HG02943 (cell line): ENCODE results near the gene CLCN6.

ENCODE experiments used
- ATAC-seq: cut with Tn5 transposase; IDR thresholded peaks from one replicate; pipeline ENCODE4 v1.9.1; 2021; ENCODE audit warnings: mild to moderate bottlenecking, low read depth, moderate library complexity; ENCODE audit not compliant: unreplicated experiment

The CLCN6 gene

GRCh38 chr1:11874624-11875023 is 68.6 kb downstream of the CLCN6 start:
- ATAC-seq, result no peak

DNA sequence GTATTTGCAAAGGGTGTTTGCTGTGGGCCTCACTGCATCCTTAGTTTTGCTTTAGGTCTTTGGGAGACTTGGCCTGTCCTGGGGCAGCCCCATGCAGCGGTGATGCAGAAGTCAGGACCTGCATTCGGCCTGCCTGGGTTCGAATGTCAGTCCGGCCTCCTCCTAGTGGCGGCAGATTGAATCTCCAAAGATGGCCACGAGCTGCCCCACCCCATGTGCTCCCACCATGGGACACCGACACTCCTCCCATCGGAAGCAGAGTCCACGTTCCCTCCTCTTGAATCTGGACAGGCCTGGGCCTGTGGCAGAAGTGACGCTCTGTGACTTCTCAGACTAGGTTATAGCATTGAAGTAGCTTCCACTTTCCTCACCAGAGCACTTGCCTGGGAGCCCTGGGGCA is 69.1 kb downstream of the CLCN6 start:
- no peak for ATAC-seq

DNA sequence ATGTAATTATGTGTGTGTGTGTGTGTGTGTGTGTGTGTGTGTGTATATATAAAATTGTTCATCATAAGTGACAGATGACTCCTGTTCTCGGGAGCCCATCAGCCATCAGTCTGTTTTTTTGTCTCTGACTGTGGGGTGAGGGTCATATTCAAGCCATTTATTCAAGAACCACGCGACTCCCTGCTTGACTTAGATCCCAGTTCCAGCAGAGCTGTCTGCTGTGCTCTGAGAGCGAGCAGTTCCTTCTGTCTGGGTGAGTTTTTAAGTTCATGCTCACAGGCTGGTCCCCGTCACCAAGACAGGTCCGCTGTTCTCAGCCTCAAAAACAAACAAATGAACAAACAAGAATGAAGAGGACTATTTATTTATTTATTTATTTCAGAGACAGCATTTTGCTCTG is 71.1 kb downstream of the CLCN6 start:
- no peak for ATAC-seq

DNA sequence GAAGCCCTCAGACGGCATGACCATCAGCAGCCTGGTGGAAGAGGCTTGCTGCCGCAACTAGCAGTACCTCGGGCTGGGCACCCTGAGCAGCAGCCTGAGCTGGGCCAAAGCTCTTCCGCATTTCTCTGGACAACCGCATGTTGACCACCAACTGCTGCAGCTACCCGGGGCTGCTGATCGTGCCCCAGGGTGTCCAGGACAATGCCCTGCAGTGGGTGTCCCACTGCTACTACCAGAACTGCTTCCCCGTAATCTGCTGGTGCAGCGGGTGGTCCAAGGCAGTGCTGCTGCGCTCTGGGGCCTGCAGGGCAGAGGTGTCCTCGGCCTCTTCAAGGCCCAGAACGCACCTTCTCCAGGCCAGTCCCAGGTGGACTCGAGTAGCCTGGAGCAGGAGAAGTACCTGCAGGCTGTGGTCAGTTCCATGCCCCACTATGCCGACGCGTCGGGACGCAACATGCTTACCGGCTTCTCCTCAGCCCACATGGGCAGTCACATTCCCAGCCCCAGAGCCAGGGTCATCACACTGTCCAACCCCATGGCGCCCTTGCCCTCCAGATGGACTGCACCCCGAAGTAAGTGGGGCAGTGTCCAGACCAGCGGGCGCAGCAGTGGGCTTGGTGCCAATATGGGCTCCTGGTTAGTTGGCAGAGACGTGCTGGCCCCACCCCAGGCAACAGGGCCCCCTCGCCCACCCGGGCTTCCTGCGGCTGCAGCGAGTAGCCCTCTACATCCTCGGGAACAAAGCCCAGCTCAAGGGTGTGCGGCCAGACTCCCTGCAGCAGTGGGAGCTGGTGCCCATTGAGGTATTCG is 72.3 kb downstream of the CLCN6 start:
- ATAC-seq, result no peak

DNA sequence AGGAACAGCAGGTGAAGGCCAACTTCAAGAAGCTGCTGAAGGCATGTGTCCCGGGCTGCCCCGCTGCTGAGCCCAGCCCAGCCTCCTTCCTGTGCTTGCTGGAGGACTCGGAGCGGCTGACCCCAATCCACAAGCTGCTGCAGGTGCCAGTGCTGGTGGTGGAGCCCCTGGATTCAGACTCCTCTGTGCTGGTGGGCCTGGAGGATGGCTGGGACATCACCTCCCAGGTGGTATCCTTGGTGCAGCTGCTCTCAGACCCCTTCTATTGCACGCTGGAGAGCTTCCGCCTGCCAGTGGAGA is 72.8 kb downstream of the CLCN6 start:
- no peak for ATAC-seq

DNA sequence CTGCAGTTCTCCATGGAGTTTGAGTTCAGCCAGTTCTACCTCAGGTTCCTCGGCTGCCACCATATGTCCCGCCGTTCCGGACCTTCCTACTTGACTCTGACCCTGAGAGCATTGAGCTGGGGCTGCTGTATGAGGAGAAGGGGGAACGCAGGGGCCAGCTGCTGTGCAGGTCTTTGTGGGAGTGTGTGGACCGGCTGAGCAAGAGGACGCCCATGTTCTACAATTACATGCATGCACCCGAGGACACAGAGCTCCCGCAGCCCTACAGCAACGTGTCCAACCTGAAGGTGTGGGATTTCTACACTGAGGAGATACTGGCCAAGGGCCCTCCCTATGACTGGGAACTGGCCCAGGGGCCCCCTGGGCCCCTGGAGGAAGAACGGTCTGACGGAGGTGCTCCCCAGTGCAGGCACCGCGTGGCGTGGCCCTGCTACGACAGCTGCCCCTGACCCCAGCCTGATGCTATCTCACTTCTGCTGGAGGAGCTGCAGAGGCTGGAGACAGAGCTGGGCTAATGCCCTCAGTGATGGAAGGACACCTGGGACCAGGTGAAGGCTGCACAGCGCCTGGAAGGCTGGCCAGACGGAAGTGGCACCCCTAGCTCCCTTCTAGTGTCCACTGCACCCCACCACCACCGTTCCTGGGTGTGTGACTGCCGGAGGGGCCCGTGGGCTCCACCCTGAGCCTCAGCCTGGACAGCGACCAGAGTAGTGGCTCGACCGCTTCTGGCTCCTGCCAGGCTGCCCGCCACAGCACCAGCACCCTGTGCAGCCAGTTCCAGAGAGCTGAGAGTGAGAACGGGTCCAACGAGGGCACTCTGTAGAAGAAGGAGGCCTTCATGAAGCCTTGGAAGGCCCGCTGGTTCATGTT is 73.6 kb downstream of the CLCN6 start:
- no peak for ATAC-seq

- ATAC-seq, result no peak
Observed at GRCh38 chr1:11880181-11880575, 74.2 kb downstream of the CLCN6 start.

- ATAC-seq, result no peak
Observed at GRCh38 chr1:11880911-11881748, 75.1 kb downstream of the CLCN6 start.

GRCh38 chr1:11881749-11882441 is 75.9 kb downstream of the CLCN6 start:
- ATAC-seq, result no peak

DNA sequence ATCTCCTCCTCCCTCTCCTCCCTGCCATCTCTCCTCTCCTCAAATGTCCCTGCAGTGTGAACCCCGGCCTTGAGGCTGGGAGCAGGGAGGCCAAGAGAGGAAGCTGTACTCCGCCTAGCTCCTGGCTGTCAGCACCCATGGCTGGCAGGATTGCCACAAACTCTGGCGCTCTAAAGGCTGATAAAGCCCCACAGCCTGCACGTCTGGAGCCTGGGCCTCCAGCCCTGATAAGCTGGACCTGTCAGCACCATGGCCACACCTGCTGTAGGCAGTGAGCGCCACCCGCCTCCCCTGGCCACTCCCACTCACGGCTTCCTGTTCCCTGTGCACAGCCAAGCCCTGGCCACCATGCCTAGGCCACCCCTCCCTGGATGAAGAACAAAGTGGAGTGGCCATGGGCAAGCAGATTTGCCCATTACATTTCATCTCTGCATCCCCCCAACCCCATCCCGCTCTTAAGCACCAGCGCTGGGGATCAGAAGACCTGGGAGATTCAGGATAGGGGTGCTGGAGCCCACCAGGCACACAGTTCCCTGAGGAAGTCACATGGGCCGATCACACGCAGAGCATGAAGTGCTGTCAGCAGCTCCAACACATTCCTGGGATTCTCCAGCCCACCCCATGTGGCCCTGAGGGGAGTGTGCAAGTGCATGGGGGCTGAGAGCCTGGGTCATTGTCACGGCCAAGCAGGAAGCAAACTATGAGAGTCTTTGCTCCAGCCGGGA is 77.0 kb downstream of the CLCN6 start:
- ATAC-seq, result no peak

GRCh38 chr1:11885916-11886315 is 79.9 kb downstream of the CLCN6 start:
- no peak for ATAC-seq

DNA sequence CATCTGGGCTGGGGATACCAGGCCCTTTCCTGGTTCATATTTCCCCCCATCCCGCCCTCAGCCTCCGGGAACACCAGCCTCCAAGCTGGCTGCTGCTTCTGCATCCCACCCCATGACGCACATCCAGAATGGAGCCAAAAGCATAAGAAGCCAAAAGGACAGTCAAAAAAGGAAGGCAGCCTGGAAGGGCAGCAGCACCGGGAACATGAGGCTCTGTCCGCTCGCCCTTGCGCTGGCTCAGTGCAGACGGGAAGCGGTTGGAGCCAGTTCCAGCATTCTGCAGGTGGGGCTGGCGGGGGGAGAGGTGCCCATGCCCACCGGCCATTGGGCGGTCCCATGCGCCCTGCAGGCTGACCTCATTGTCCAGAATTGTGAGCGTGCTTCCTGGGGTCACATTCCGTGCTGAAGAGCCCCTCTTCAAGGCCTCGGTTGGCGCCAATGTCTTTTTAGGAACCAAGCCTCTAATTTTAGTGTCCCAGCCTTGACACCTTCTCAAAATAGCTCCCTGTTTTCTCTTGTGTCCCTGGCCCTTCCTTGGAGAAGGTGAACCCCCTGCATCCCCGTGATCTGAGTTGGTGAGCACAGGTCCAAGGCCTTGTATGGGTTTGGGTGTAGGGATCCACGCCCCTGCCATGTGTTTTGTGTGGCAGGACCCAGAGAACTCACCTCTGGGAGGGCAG is 81.1 kb downstream of the CLCN6 start:
- no peak for ATAC-seq

- ATAC-seq, result no peak
Observed at GRCh38 chr1:11887666-11888007, 81.6 kb downstream of the CLCN6 start.

DNA sequence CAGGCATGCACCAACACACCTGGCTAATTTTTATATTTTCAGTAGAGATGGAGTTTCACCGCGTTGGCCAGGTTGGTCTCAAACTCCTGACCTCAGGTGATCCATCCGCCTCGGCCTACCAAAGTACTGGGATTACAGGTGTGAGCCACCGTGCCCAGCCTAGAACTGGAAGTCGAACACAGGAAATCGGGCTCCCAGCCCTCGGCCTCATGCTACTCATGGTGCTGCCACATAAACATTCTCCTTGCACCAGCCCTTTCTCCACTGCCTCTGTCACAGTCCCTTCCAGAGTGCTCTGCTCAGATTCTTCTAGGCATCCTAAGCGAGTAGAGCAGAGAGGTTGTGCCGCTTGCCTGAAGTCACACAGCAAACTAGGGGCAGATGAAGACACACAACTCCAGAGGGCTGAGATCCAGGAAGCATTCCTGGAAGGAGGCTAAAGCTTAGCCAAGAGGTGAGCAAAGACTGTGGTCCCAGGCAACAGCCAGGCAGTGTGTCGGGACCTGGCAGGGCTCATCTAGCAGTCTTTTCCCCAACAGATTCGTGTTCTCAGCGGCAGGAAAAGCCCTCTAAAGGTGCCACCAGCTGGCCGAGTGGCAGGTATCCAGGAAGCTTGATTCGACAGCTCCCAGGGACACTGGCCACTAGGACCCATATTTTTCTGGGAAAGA is 82.3 kb downstream of the CLCN6 start:
- no peak for ATAC-seq

DNA sequence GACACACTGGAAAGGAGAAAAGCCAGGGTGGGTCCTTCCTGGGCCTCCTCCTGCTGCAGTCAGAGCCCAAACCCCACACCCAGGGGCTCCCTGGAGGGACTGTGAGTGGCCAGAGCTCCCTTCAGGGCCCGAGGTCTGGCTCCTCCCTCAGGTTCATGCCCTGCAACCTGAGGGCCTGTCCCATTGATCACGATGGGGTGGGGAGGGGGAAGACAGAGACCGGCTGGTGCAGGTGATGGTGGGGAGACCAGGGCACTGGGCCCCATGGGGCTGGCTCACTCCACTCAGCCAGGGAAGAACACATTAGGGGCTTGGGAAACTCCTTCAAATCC is 82.9 kb downstream of the CLCN6 start:
- no peak for ATAC-seq

GRCh38 chr1:11891433-11892186 is 85.6 kb downstream of the CLCN6 start:
- ATAC-seq, result no peak
